Prostate gland (tissue), 2 donors: ENCODE results near the gene ZCWPW2.

ENCODE experiments used
- CTCF ChIP-seq, 4 experiments: fragments of 200-600 bp in 2 of 4; fragments of 450-650 bp in 2 of 4; sonication (generic) in 2 of 4; IDR thresholded peaks; 1 replicate in 3 of 4; 2 replicates in 1 of 4; pipeline ENCODE4 v1.5.1; 2016 to 2019; ENCODE audit warnings: antibody characterized with exemption in 4 of 4, mild to moderate bottlenecking in 2 of 4, moderate library complexity in 2 of 4
- POLR2A ChIP-seq: fragments of 450-650 bp; IDR thresholded peaks from one replicate; pipeline ENCODE4 v1.6.1; 2016; ENCODE audit warnings: antibody characterized with exemption, mild to moderate bottlenecking

GRCh38 chr3:28326458-28326926, 22.0 kb upstream of the ZCWPW2 start:
- no peak for TF ChIP-seq POLR2A
- no peak for TF ChIP-seq CTCF (IDR thresholded peaks at IDR 0.05)
